Activated B cell treated with CpG ODN at 0.5 μM for 24 hours (primary cell): Measurements from ENCODE around the gene CD9. TPM values are rescaled to one million over a fixed set of nuclear protein-coding genes. Genes with fewer than 3 reads are reported as not detected.
A peak's percentile ranks its signal among the peaks of the same experiment; 100 is the strongest.
"Not testable (repeated sequence)": the region's sequence is repeated elsewhere in the genome, so short reads cannot be mapped to it uniquely, and the experiment has no call there.

Experiments used
- ATAC-seq: fragments of 200-7000 bp; cut with Tn5 transposase; one replicate; pipeline ENCODE4 v1.10.0; 2021; ENCODE audit warnings: low read depth, mild to moderate bottlenecking, moderate library complexity
- CTCF ChIA-PET: fragments of 350-600 bp; sonication (Branson Sonifier 250); formaldehyde crosslinking; loops from one replicate; lab custom pipeline; 2021; ENCODE audit warnings: antibody characterized with exemption; lab: Charles Lee
- POLR2A ChIA-PET: fragments of 350-600 bp; sonication (Branson Sonifier 250); formaldehyde crosslinking; loops from one replicate; lab custom pipeline; 2021; ENCODE audit warnings: antibody characterized with exemption; lab: Charles Lee
- DNase-seq: peaks from one replicate; pipeline ENCODE4 v3.0.0; 2022
- H3K27ac Mint-ChIP-seq: one replicate; pipeline ENCODE4 v1.8.0; 2020; ENCODE audit warnings: mixed read lengths
- H3K27me3 Mint-ChIP-seq: one replicate; pipeline ENCODE4 v1.8.0; 2021; ENCODE audit warnings: mixed read lengths
- H3K36me3 Mint-ChIP-seq: one replicate; pipeline ENCODE4 v1.8.0; 2021; ENCODE audit warnings: low read depth, mixed read lengths
- H3K4me1 Mint-ChIP-seq: one replicate; pipeline ENCODE4 v1.8.0; 2021; ENCODE audit warnings: mixed read lengths
- H3K4me3 Mint-ChIP-seq: one replicate; pipeline ENCODE4 v1.8.0; 2020; ENCODE audit warnings: mild to moderate bottlenecking, mixed read lengths
- H3K9me3 Mint-ChIP-seq: one replicate; pipeline ENCODE4 v1.8.0; 2020; ENCODE audit warnings: mixed read lengths
- CTCF ChIP-seq: fragments of 200-600 bp; IDR thresholded peaks from one replicate; pipeline ENCODE4 v1.8.0; 2022; ENCODE audit warnings: antibody characterized with exemption, mild to moderate bottlenecking
- intact Hi-C: fragments of 100-400 bp; cut with micrococcal nuclease; formaldehyde crosslinking; loops from one replicate; pipeline ENCODE4 v1.15.1; 2024
- total RNA-seq: library from RNA; stranded (reverse); gene quantifications from 2 replicates; pipeline ENCODE4 v1.2.3, GENCODE V29; 2022

Gene CD9
- total RNA-seq: 1.6 and 2.5 TPM in 2 replicates

- Mint-ChIP-seq H3K36me3 (no peaks in the 10 kb centered on the region), H3K27ac (no peak within 1 kb of the TSS), H3K27me3 (peaks cover 33% of the 10 kb centered on the region), H3K4me1 (peaks cover 38% of the 10 kb centered on the region), H3K9me3 (no peaks in the 10 kb centered on the region), H3K4me3 (peak within 1 kb of the TSS; percentile 72)
- CTCF ChIA-PET: interaction anchor here (0.7 to 1.3 kb wide), 3 partner anchors 77 to 84 kb away, joined by 3 to 4 read pairs (median 3); no protein-coding TSS in a partner anchor
- TF ChIP-seq CTCF: no peak
- ATAC-seq (peak; percentile 38), DNase-seq (peak; percentile 24)
- POLR2A ChIA-PET: no interaction called here
- intact Hi-C loops: no loop called here
These were observed at the start of gene CD9 for GRCh38 chr12:6200256-6201212. Gene CD9 (plus strand): TSS chr12:6200400. CDS start chr12:6200500, 100 bp downstream.

GRCh38 chr12:6154730-6155459, 45.3 kb upstream of the CD9 start:
- intact Hi-C loops: no loop called here
- Mint-ChIP-seq H3K27ac (no peak overlapping the region), H3K4me1 (no peaks in the 10 kb centered on the region), H3K9me3 (no peaks in the 10 kb centered on the region), H3K36me3 (no peaks in the 10 kb centered on the region), H3K4me3 (no peak overlapping the region), H3K27me3 (peaks cover 15% of the 10 kb centered on the region)
- no peak for ATAC-seq
- CTCF ChIA-PET: no interaction called here
- POLR2A ChIA-PET: no interaction called here
- no peak for TF ChIP-seq CTCF
- DNase-seq: no peak

GRCh38 chr12:6157482-6157881, 42.7 kb upstream of the CD9 start:
- POLR2A ChIA-PET: no interaction called here

GRCh38 chr12:6158255-6158654, 41.9 kb upstream of the CD9 start:
- Mint-ChIP-seq H3K9me3 (no peaks in the 10 kb centered on the region), H3K27ac (no peak overlapping the region), H3K4me3 (no peak overlapping the region), H3K27me3 (peaks cover 11% of the 10 kb centered on the region), H3K36me3 (no peaks in the 10 kb centered on the region), H3K4me1 (no peaks in the 10 kb centered on the region)
- no peak for TF ChIP-seq CTCF
- intact Hi-C loops: no loop called here
- CTCF ChIA-PET: no interaction called here
- DNase-seq: no peak
- ATAC-seq: no peak
- POLR2A ChIA-PET: no interaction called here

More at GRCh38 chr12:6157482-6157881, 42.7 kb upstream of the CD9 start:
- ATAC-seq: no peak
- DNase-seq: no peak
- no peak for TF ChIP-seq CTCF
- Mint-ChIP-seq H3K27me3 (peaks cover 12% of the 10 kb centered on the region), H3K4me1 (no peaks in the 10 kb centered on the region), H3K27ac (no peak overlapping the region), H3K9me3 (no peaks in the 10 kb centered on the region), H3K36me3 (no peaks in the 10 kb centered on the region), H3K4me3 (no peak overlapping the region)
- intact Hi-C loops: no loop called here
- CTCF ChIA-PET: no interaction called here

- no peak for TF ChIP-seq CTCF
- ChIA-PET POLR2A (no interaction called here), CTCF (no interaction called here)
- no peak for DNase-seq
- H3K9me3 Mint-ChIP-seq: no peaks in the 10 kb centered on the region
- no peaks in the 10 kb centered on the region for H3K4me1 Mint-ChIP-seq
- intact Hi-C loops: no loop called here
- no peak overlapping the region for H3K27ac Mint-ChIP-seq
- peaks cover 11% of the 10 kb centered on the region for H3K27me3 Mint-ChIP-seq
- no peak for ATAC-seq
- H3K4me3 Mint-ChIP-seq: no peak overlapping the region
- no peaks in the 10 kb centered on the region for H3K36me3 Mint-ChIP-seq
These were observed 41.5 kb upstream of the CD9 start for GRCh38 chr12:6158749-6159148.

GRCh38 chr12:6159166-6160011, 40.8 kb upstream of the CD9 start:
- ATAC-seq, H3K36me3 Mint-ChIP-seq, H3K27ac Mint-ChIP-seq, intact Hi-C loops, H3K9me3 Mint-ChIP-seq, H3K4me1 Mint-ChIP-seq, POLR2A ChIA-PET, H3K4me3 Mint-ChIP-seq, CTCF ChIA-PET, DNase-seq: not testable (repeated sequence)
- H3K27me3 Mint-ChIP-seq: peaks cover 11% of the 10 kb centered on the region
